Stimulated activated CD4-positive, alpha-beta T cell treated with anti-CD3 and anti-CD28 coated beads, Interleukin-4, amount 100 ng/mL, for 48 hours (primary cell): ENCODE data around the gene CHAF1B.

Source experiments
- DNase-seq, 2 donors: peaks; one replicate each; pipeline ENCODE4 v3.0.0-alpha.2; 2020; ENCODE audit warnings: low read depth in 2 of 2

CHAF1B gene

DNA sequence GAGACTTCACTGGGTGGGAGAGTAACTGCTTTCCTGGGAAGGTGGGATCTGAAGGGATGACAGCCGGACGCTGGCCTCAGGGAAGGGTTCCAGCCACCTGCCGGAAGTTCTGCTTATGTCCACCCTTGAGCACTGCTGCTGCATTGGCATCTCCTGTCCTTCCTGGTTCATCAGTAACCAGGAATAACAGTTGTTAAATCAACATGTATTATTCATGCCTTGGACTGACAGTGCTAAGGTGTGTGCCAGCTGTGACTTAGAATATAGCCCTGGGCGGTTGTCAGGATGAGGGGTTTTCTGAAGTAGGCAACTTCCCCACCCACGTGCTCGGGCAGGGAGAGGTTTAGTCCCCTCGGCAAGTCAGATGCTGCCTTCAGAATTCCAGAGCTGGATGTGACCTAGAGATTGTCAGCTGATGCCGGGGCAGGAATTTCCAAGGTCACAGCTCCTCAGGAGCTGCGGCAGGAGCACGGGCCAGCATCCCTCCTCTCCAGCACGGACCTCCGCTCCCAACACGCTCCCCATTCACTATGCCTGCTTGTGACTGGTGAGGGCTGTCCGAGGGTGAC lies 76.8 kb downstream of the CHAF1B start:
- DNase-seq = no peak

DNA sequence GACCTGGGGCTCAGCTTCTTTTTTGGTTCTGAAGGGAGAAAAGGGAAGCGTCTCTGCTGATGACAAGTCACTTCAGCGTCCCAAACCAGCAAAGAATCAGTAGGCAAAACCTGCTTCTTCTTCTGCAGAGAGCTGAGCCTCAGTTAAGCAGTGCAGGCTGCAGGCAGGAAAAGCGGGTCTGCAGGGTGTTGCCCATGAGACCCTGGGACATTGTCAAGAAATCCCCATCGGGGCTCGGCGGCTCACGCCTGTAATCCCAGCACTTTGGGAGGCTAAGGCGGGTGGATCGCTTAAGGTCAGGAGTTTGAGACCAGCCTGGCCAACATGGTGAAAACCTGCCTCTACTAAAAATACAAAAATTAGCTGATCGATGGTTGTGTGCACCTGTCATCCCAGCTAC lies 78.0 kb downstream of the CHAF1B start:
- no peak for DNase-seq

DNA sequence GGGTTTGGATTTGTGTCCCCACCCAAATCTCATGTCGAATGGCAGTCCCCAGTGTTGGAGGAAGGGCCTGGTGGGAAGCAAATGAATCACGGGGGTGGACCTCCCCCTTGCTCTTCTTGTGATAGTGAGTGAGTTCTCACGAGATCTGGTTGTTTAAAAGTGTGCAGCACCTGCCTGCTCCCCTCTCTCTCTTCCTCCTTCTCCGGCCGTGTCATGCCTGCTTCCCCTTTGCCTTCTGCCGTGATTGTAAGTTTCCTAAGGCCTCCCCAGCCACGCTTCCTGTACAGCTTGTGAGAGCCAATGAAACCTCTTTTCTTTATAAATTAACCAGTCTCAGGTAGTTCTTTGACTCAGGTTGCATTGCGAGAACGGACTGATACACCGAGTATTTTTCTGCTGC lies 78.8 kb downstream of the CHAF1B start:
- DNase-seq = no peak

DNA sequence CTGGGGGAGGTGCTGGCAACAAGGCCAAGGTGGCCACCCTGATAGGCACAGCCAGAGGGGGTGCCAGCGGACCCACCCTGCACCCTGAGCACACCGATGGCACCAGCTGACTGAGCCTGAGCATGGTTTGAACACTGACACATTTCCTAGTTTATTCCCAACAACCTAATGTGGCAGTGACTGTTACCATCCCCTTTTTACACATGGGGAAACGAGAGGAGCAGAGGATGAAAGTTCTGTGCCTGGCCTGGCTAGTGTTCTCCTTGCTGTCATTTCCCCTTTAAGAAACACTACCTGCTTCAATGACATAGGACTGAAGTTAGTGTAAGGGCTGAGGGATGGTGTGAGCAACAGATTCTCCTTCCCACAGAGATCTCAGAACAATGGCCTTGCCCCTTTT lies 79.4 kb downstream of the CHAF1B start:
- DNase-seq = no peak

DNA sequence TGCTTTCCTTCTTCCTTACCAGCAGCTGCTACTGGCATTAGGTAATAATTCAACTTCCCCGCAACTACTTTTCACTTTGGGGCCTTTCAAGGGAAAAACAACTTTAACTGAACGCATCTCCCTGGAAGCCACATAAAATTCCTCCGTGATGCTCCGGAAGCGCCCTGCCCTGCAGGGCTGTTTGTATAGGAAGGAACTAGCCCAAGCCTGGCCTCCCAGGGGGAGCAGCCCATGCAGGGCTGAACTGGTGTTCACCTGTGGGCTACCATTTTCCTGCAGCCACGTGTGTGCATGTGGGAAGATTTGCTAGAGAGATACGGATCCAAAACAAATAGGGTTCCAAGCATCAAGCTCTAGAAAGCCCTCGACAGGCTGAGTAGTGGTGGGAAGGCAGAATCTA lies 80.3 kb downstream of the CHAF1B start:
- DNase-seq = no peak

DNA sequence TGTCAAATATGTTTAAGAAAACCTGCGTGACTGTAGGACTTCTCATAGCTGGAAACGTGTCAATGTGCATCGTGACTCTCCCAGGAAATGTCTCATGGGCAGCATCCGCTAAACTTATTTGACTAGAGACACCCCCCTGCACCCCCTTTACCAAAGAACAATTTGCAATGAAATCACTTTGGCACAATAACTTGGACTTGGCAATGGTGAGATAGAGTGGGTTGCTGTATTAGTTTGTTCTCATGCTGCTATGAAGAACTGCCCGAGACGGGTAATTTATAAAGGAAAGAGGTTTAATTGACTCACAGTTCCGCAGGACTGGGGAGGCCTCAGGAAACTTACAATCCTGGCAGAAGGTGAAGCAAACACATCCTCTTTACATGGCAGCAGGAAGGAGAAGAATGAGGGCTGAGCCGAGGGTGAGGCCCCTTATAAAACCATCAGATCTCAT lies 80.9 kb downstream of the CHAF1B start:
- DNase-seq = no peak
